Measurements from ENCODE around the gene PRSS36. TPM values are rescaled to one million over a fixed set of nuclear protein-coding genes. Genes with fewer than 3 reads are reported as not detected.
A peak's percentile ranks its signal among the peaks of the same experiment; 100 is the strongest.

The PRSS36 gene
- total and polyA plus RNA-seq, 9 of the 15 experiments (the other 6 are each of a cell fraction or from before 2014, with no cell fraction given) = 0.09 to 1.2 (median 0.54) TPM; not detected in 2

DNA sequence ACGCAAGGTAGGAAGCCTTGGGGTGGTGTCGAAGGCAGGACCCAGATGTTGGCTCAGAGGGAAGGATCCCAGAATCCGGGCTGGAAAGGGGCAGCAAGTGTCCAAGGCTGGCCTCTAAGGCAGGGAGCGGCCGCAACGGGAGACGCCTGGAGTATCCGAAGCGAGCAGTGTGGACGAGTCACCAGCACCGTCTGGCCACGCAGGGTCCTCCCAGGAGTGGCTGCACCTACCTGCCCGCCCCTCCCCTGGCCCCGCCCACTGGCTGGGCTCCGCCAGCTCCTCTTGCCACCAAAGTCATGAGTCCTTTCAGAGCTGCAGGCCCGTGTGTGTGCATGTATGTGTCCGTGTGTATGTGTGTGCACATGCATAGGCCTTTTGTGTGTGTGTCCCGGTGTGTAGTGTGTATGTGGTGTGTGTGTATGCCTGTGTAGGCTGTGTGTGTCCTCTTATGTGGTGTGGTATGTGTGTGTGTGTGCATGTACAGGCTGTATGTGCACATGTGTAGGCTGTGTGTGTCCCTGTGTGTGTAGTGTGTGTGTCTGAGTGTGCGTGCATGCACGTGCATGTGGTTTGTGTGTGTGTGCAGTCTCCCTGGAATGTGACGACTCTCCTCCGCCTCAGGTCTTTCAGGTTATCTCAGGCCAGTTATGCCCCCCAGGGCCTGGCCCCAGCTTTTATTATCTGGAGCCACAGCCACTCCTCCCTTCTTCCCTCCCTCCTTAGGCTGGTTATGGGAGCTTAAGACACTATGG is 14.2 kb downstream of the PRSS36 start, which contains the start of gene PRSS8 (continued):
- TF ChIP-seq ETV5 (CRISPR knock-in tag; IDR thresholded peaks at IDR 0.05; ENCODE audit: low read depth) = no peak
- no peak for TF ChIP-seq MIER1 (IDR thresholded peaks at IDR 0.05; ENCODE audit: low read depth)
- TF ChIP-seq ZNF696 (CRISPR knock-in tag; conservative IDR thresholded peaks at IDR 0.05) = no peak
- TF ChIP-seq, protein P1, sequence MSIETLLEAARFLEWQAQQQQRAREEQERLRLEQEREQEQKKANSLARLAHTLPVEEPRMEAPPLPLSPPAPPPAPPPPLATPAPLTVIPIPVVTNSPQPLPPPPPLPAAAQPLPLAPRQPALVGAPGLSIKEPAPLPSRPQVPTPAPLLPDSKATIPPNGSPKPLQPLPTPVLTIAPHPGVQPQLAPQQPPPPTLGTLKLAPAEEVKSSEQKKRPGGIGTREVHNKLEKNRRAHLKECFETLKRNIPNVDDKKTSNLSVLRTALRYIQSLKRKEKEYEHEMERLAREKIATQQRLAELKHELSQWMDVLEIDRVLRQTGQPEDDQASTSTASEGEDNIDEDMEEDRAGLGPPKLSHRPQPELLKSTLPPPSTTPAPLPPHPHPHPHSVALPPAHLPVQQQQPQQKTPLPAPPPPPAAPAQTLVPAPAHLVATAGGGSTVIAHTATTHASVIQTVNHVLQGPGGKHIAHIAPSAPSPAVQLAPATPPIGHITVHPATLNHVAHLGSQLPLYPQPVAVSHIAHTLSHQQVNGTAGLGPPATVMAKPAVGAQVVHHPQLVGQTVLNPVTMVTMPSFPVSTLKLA (conservative IDR thresholded peaks at IDR 0.05) = peak in 1 of 2 experiments; percentile 57; a peak in 1 of 4 replicates
- TF ChIP-seq NFRKB (IDR thresholded peaks at IDR 0.05; ENCODE audit: low read depth) = 0 out of 2 replicates have a peak, but pooled peaks have one; percentile 45
- peak; percentile 89 for TF ChIP-seq SMARCA5 (IDR thresholded peaks at IDR 0.05)
- no peak for TF ChIP-seq ZBTB8A (IDR thresholded peaks at IDR 0.05; ENCODE audit: partially characterized antibody)
- TF ChIP-seq FOXA3 (CRISPR knock-in tag; conservative IDR thresholded peaks at IDR 0.05 in 1 of 2, IDR thresholded peaks at IDR 0.05 in 1 of 2) = no peak
- TF ChIP-seq, protein P2, sequence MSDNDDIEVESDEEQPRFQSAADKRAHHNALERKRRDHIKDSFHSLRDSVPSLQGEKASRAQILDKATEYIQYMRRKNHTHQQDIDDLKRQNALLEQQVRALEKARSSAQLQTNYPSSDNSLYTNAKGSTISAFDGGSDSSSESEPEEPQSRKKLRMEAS (CRISPR knock-in tag; IDR thresholded peaks at IDR 0.05) = peak; percentile 41; the same call in 1 of the 2 replicates
- no peak for TF ChIP-seq ZNF239 (CRISPR knock-in tag; IDR thresholded peaks at IDR 0.05)
- peak; percentile 27; the same call in 1 of the 2 replicates for TF ChIP-seq EHMT2 (IDR thresholded peaks at IDR 0.05)
- peak; percentile 40 for TF ChIP-seq ZFX (CRISPR knock-in tag; IDR thresholded peaks at IDR 0.05)
- TF ChIP-seq HIVEP1 (CRISPR knock-in tag; IDR thresholded peaks at IDR 0.05) = no peak
- TF ChIP-seq, protein P3, sequence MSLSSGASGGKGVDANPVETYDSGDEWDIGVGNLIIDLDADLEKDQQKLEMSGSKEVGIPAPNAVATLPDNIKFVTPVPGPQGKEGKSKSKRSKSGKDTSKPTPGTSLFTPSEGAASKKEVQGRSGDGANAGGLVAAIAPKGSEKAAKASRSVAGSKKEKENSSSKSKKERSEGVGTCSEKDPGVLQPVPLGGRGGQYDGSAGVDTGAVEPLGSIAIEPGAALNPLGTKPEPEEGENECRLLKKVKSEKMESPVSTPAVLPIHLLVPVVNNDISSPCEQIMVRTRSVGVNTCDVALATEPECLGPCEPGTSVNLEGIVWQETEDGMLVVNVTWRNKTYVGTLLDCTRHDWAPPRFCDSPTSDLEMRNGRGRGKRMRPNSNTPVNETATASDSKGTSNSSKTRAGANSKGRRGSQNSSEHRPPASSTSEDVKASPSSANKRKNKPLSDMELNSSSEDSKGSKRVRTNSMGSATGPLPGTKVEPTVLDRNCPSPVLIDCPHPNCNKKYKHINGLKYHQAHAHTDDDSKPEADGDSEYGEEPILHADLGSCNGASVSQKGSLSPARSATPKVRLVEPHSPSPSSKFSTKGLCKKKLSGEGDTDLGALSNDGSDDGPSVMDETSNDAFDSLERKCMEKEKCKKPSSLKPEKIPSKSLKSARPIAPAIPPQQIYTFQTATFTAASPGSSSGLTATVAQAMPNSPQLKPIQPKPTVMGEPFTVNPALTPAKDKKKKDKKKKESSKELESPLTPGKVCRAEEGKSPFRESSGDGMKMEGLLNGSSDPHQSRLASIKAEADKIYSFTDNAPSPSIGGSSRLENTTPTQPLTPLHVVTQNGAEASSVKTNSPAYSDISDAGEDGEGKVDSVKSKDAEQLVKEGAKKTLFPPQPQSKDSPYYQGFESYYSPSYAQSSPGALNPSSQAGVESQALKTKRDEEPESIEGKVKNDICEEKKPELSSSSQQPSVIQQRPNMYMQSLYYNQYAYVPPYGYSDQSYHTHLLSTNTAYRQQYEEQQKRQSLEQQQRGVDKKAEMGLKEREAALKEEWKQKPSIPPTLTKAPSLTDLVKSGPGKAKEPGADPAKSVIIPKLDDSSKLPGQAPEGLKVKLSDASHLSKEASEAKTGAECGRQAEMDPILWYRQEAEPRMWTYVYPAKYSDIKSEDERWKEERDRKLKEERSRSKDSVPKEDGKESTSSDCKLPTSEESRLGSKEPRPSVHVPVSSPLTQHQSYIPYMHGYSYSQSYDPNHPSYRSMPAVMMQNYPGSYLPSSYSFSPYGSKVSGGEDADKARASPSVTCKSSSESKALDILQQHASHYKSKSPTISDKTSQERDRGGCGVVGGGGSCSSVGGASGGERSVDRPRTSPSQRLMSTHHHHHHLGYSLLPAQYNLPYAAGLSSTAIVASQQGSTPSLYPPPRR (CRISPR knock-in tag; IDR thresholded peaks at IDR 0.05; ENCODE audit: borderline replicate concordance) = peak; percentile 69; the same call in 1 of the 2 replicates
- TF ChIP-seq SMARCA4 (IDR thresholded peaks at IDR 0.05) = peak; percentile 32; the same call in 1 of the 2 replicates
- TF ChIP-seq CREB1 (IDR thresholded peaks at IDR 0.05) = no peak
- no peak for TF ChIP-seq CREB1 (CRISPR knock-in tag; IDR thresholded peaks at IDR 0.05)
- TF ChIP-seq, protein P4, sequence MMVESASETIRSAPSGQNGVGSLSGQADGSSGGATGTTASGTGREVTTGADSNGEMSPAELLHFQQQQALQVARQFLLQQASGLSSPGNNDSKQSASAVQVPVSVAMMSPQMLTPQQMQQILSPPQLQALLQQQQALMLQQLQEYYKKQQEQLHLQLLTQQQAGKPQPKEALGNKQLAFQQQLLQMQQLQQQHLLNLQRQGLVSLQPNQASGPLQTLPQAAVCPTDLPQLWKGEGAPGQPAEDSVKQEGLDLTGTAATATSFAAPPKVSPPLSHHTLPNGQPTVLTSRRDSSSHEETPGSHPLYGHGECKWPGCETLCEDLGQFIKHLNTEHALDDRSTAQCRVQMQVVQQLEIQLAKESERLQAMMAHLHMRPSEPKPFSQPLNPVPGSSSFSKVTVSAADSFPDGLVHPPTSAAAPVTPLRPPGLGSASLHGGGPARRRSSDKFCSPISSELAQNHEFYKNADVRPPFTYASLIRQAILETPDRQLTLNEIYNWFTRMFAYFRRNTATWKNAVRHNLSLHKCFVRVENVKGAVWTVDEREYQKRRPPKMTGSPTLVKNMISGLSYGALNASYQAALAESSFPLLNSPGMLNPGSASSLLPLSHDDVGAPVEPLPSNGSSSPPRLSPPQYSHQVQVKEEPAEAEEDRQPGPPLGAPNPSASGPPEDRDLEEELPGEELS (CRISPR knock-in tag; IDR thresholded peaks at IDR 0.05; ENCODE audit: borderline replicate concordance) = no peak

Measured in K562 (cell line).